Measurements from ENCODE around the gene ARID5A. TPM values are rescaled to one million over a fixed set of nuclear protein-coding genes. Genes with fewer than 3 reads are reported as not detected.

Gene ARID5A
- total and polyA plus RNA-seq, 4 donors = 12.5 to 61.9 (median 28.4) TPM

GRCh38 chr2:96596596-96596995, 60.0 kb downstream of the ARID5A start:
- Histone ChIP-seq H3K4me1 (ENCODE audit: control insufficient read depth in 5 of 5, insufficient read depth in 5 of 5, low read length in 5 of 5) (peaks cover 0 to 3% (median 0%) of the 10 kb centered on the region in 5 donors), H3K27me3 (ENCODE audit: control insufficient read depth in 3 of 3, insufficient read depth in 3 of 3, low read length in 2 of 3) (no peaks in the 10 kb centered on the region), H3K27ac (ENCODE audit: low read depth in 1 of 2, low read length in 1 of 2) (peak overlapping the region in 1 of 2 donors; percentile 33), H3K4me3 (no peak overlapping the region), H3K36me3 (ENCODE audit: control insufficient read depth in 4 of 4, insufficient read depth in 4 of 4, low read length in 4 of 4) (peaks cover 39 to 51% (median 44%) of the 10 kb centered on the region in 4 donors), H3K9me3 (ENCODE audit: control insufficient read depth in 4 of 4, insufficient read depth in 3 of 4, low read length in 3 of 4) (no peaks in the 10 kb centered on the region), H3K9ac (ENCODE audit: insufficient read depth in 1 of 2, low read length in 2 of 2) (no peak overlapping the region)
- DNase-seq (no peak), ATAC-seq (ENCODE audit: insufficient read depth, low FRiP score) (no peak)
- TF ChIP-seq, protein P1, sequence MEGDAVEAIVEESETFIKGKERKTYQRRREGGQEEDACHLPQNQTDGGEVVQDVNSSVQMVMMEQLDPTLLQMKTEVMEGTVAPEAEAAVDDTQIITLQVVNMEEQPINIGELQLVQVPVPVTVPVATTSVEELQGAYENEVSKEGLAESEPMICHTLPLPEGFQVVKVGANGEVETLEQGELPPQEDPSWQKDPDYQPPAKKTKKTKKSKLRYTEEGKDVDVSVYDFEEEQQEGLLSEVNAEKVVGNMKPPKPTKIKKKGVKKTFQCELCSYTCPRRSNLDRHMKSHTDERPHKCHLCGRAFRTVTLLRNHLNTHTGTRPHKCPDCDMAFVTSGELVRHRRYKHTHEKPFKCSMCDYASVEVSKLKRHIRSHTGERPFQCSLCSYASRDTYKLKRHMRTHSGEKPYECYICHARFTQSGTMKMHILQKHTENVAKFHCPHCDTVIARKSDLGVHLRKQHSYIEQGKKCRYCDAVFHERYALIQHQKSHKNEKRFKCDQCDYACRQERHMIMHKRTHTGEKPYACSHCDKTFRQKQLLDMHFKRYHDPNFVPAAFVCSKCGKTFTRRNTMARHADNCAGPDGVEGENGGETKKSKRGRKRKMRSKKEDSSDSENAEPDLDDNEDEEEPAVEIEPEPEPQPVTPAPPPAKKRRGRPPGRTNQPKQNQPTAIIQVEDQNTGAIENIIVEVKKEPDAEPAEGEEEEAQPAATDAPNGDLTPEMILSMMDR (IDR thresholded peaks at IDR 0.05; ENCODE audit: control extremely low read depth, extremely low read depth) = no peak

GRCh38 chr2:96599941-96600340, 63.4 kb downstream of the ARID5A start:
- no peaks in the 10 kb centered on the region for H3K9me3 ChIP-seq (ENCODE audit: control insufficient read depth in 4 of 4, insufficient read depth in 3 of 4, low read length in 3 of 4)
- H3K27ac ChIP-seq (ENCODE audit: low read depth in 1 of 2, low read length in 1 of 2) = no peak overlapping the region
- peaks cover 35 to 52% (median 44%) of the 10 kb centered on the region in 4 donors for H3K36me3 ChIP-seq (ENCODE audit: control insufficient read depth in 4 of 4, insufficient read depth in 4 of 4, low read length in 4 of 4)
- DNase-seq (no peak), ATAC-seq (ENCODE audit: insufficient read depth, low FRiP score) (no peak)
- WGBS, 2 donors = 88 to 91% methylated on average over 2 of the region's 2 CpGs
- H3K9ac ChIP-seq (ENCODE audit: insufficient read depth in 1 of 2, low read length in 2 of 2) = no peak overlapping the region
- H3K27me3 ChIP-seq (ENCODE audit: control insufficient read depth in 3 of 3, insufficient read depth in 3 of 3, low read length in 2 of 3) = no peaks in the 10 kb centered on the region
- H3K4me1 ChIP-seq (ENCODE audit: control insufficient read depth in 5 of 5, insufficient read depth in 5 of 5, low read length in 5 of 5) = peaks cover 0 to 3% (median 0%) of the 10 kb centered on the region in 5 donors
- TF ChIP-seq, protein P1 (IDR thresholded peaks at IDR 0.05; ENCODE audit: control extremely low read depth, extremely low read depth) = no peak
- H3K4me3 ChIP-seq = no peak overlapping the region

GRCh38 chr2:96601382-96602292, 65.1 kb downstream of the ARID5A start:
- TF ChIP-seq, protein P1 (IDR thresholded peaks at IDR 0.05; ENCODE audit: control extremely low read depth, extremely low read depth) = no peak
- no peak overlapping the region for H3K9ac ChIP-seq (ENCODE audit: insufficient read depth in 1 of 2, low read length in 2 of 2)
- H3K4me1 ChIP-seq (ENCODE audit: control insufficient read depth in 5 of 5, insufficient read depth in 5 of 5, low read length in 5 of 5) = peaks cover 0 to 2% (median 0%) of the 10 kb centered on the region in 5 donors
- H3K36me3 ChIP-seq (ENCODE audit: control insufficient read depth in 4 of 4, insufficient read depth in 4 of 4, low read length in 4 of 4) = peaks cover 42 to 53% (median 44%) of the 10 kb centered on the region in 4 donors
- no peak overlapping the region for H3K27ac ChIP-seq (ENCODE audit: low read depth in 1 of 2, low read length in 1 of 2)
- DNase-seq (no peak), ATAC-seq (ENCODE audit: insufficient read depth, low FRiP score) (no peak)
- H3K27me3 ChIP-seq (ENCODE audit: control insufficient read depth in 3 of 3, insufficient read depth in 3 of 3, low read length in 2 of 3) = no peaks in the 10 kb centered on the region
- no peaks in the 10 kb centered on the region for H3K9me3 ChIP-seq (ENCODE audit: control insufficient read depth in 4 of 4, insufficient read depth in 3 of 4, low read length in 3 of 4)
- no peak overlapping the region for H3K4me3 ChIP-seq
- 88 to 93% methylated on average over 8 of the region's 8 CpGs for WGBS, 2 donors

Other genes starting within 250 kb of the ARID5A start
- gene SNRNP200, start 231.2 kb upstream of the ARID5A start, total RNA-seq = 100 to 1,000 TPM; 102 to 106 TPM
- 10 to 100 TPM; 65.9 to 74.1 TPM for gene SNRNP200, start 231.2 kb upstream of the ARID5A start, polyA plus RNA-seq
- gene ITPRIPL1, start 211.4 kb upstream of the ARID5A start, total RNA-seq = 1 to 10 TPM; 1.9 to 2.2 TPM
- 1 to 10 TPM in 1 of 2 donors, under 1 TPM in 1; 0.33 to 1.1 TPM for gene ITPRIPL1, start 211.4 kb upstream of the ARID5A start, polyA plus RNA-seq
- 1 to 10 TPM; 1.1 to 4.0 TPM for gene NCAPH, start 201.0 kb upstream of the ARID5A start, total RNA-seq
- 1 to 10 TPM; 2.0 to 2.1 TPM for gene NCAPH, start 201.0 kb upstream of the ARID5A start, polyA plus RNA-seq
- 1 to 10 TPM in 1 of 2 donors, under 1 TPM in 1; 0.31 to 1.1 TPM for gene NEURL3, start 31.4 kb upstream of the ARID5A start, total RNA-seq
- 1 to 10 TPM in 1 of 2 donors, under 1 TPM in 1; 0.24 to 2.1 TPM for gene NEURL3, start 31.4 kb upstream of the ARID5A start, polyA plus RNA-seq
- gene KANSL3, start 101.6 kb downstream of the ARID5A start, total RNA-seq = 10 to 100 TPM; 49.1 to 91.4 TPM
- 10 to 100 TPM; 16.7 to 18.2 TPM for gene KANSL3, start 101.6 kb downstream of the ARID5A start, polyA plus RNA-seq
- under 1 TPM; 0.64 to 0.77 TPM for gene FER1L5, start 106.0 kb downstream of the ARID5A start, total RNA-seq
- under 1 TPM; 0.09 to 0.16 TPM for gene FER1L5, start 106.0 kb downstream of the ARID5A start, polyA plus RNA-seq
- gene LMAN2L, start 203.3 kb downstream of the ARID5A start, total RNA-seq = 10 to 100 TPM; 16.7 to 36.3 TPM
- gene LMAN2L, start 203.3 kb downstream of the ARID5A start, polyA plus RNA-seq = 10 to 100 TPM in 1 of 2 donors, 1 to 10 TPM in 1; 8.6 to 16.3 TPM
- gene CNNM4, start 224.2 kb downstream of the ARID5A start, total RNA-seq = 10 to 100 TPM; 17.3 to 19.8 TPM
- gene CNNM4, start 224.2 kb downstream of the ARID5A start, polyA plus RNA-seq = 1 to 10 TPM; 4.0 to 7.3 TPM